IMR-90 (cell line): ENCODE measurements around the gene B3GALT6. TPM values are rescaled to one million over a fixed set of nuclear protein-coding genes. Genes with fewer than 3 reads are reported as not detected.

Source experiments
- ATAC-seq: fragments of 200-7000 bp; cut with Tn5 transposase; 2 replicates; pipeline ENCODE4 v1.9.1; 2020; ENCODE audit warnings: low read depth, mild to moderate bottlenecking, moderate library complexity
- BruUV-seq: library from RNA; stranded (reverse); fragments of 400-500 nt; replicated peaks from 2 replicates; lab custom pipeline; 2021; lab: Mats Ljungman, UMichigan
- CTCF ChIA-PET: fragments of 300-600 bp; formaldehyde crosslinking; extraction: SDS; loops from one replicate; lab custom pipeline; 2021; ENCODE audit warnings: antibody characterized with exemption; lab: Yijun Ruan, JAX
- POLR2A ChIA-PET: fragments of 300-600 bp; sonication (Branson Sonifier 250); formaldehyde crosslinking; loops from one replicate; lab custom pipeline; 2022; ENCODE audit warnings: antibody characterized with exemption; ENCODE audit not compliant: unreplicated experiment; lab: Charles Lee
- DNase-seq: peaks from one replicate; pipeline ENCODE4 v3.0.0; 2013
- H2AFZ ChIP-seq: replicated peaks from 2 replicates; pipeline ENCODE3; 2013; ENCODE audit warnings: low read length, mild to moderate bottlenecking; ENCODE audit not compliant: poor library complexity
- H2AK5ac ChIP-seq: 2 replicates; pipeline ENCODE4 v1.6.1; 2013; ENCODE audit warnings: low read depth, low read length, inconsistent platforms
- H2AK9ac ChIP-seq: replicated peaks from 2 replicates; pipeline ENCODE3; 2013; ENCODE audit warnings: mild to moderate bottlenecking, low read depth, low read length, moderate library complexity; ENCODE audit not compliant: poor library complexity
- H2BK120ac ChIP-seq: 2 replicates; pipeline ENCODE4 v1.6.1; 2013; ENCODE audit warnings: low read depth, low read length, inconsistent platforms
- H2BK15ac ChIP-seq: 3 replicates; pipeline ENCODE4 v1.6.1; 2013; ENCODE audit warnings: low read depth, low read length, inconsistent platforms
- H2BK20ac ChIP-seq: 2 replicates; pipeline ENCODE4 v1.6.1; 2013; ENCODE audit warnings: low read depth, mild to moderate bottlenecking, inconsistent platforms, low read length, moderate library complexity
- H2BK5ac ChIP-seq: 2 replicates; pipeline ENCODE4 v1.6.1; 2013; ENCODE audit warnings: mild to moderate bottlenecking, low read depth, low read length, inconsistent platforms; ENCODE audit not compliant: poor library complexity, severe bottlenecking
- H3K14ac ChIP-seq: replicated peaks from 2 replicates; pipeline ENCODE4 v1.6.1; 2013; ENCODE audit warnings: low read depth, low read length, inconsistent platforms
- H3K18ac ChIP-seq: 2 replicates; pipeline ENCODE4 v1.6.1; 2013; ENCODE audit warnings: low read depth, low read length, control low read depth
- H3K23ac ChIP-seq: 2 replicates; pipeline ENCODE4 v1.6.1; 2013; ENCODE audit warnings: low read depth, low read length, inconsistent platforms
- H3K27ac ChIP-seq: 2 replicates; pipeline ENCODE4 v1.5.1; 2013; ENCODE audit warnings: mild to moderate bottlenecking, control low read depth, low read length; ENCODE audit not compliant: insufficient read depth
- H3K27me3 ChIP-seq: 2 replicates; pipeline ENCODE4 v1.6.1; 2013; ENCODE audit warnings: low read length; ENCODE audit not compliant: control insufficient read depth, insufficient read depth
- H3K36me3 ChIP-seq: 2 replicates; pipeline ENCODE4 v1.6.1; 2013; ENCODE audit warnings: low read length, mixed read lengths; ENCODE audit not compliant: control insufficient read depth, insufficient read depth
- H3K4ac ChIP-seq: 2 replicates; pipeline ENCODE4 v1.6.1; 2013; ENCODE audit warnings: low read depth, low read length, inconsistent platforms
- H3K4me1 ChIP-seq: 2 replicates; pipeline ENCODE4 v1.6.1; 2013; ENCODE audit warnings: low read length, mixed read lengths; ENCODE audit not compliant: control insufficient read depth, insufficient read depth
- H3K4me2 ChIP-seq: 2 replicates; pipeline ENCODE4 v1.6.1; 2013; ENCODE audit warnings: low read depth, mild to moderate bottlenecking, control low read depth, low read length, moderate library complexity
- H3K4me3 ChIP-seq: 2 replicates; pipeline ENCODE4 v1.5.1; 2013; ENCODE audit warnings: low read depth, mild to moderate bottlenecking, control low read depth, low read length, moderate library complexity; ENCODE audit not compliant: insufficient read depth
- H3K56ac ChIP-seq: 2 replicates; pipeline ENCODE4 v1.6.1; 2013; ENCODE audit warnings: low read length, inconsistent platforms; ENCODE audit not compliant: insufficient read depth; ENCODE audit errors: extremely low read depth
- H3K79me1 ChIP-seq, 2 experiments: 2 replicates each; pipeline ENCODE4 v1.6.1; 2013; ENCODE audit warnings: low read length in 2 of 2, inconsistent platforms in 1 of 2, low read depth in 1 of 2
- H3K9ac ChIP-seq: 2 replicates; pipeline ENCODE4 v1.6.1; 2013; ENCODE audit warnings: low read depth, low read length, control low read depth
- H3K9me1 ChIP-seq: 2 replicates; pipeline ENCODE4 v1.6.1; 2013; ENCODE audit warnings: low read length, inconsistent platforms; ENCODE audit not compliant: insufficient read depth
- H3K9me3 ChIP-seq: 2 replicates; pipeline ENCODE4 v1.6.1; 2013; ENCODE audit warnings: low read length; ENCODE audit not compliant: control insufficient read depth, insufficient read depth
- H4K20me1 ChIP-seq: 2 replicates; pipeline ENCODE4 v1.6.1; 2013; ENCODE audit warnings: low read length, inconsistent platforms; ENCODE audit not compliant: insufficient read depth
- H4K5ac ChIP-seq: 2 replicates; pipeline ENCODE4 v1.6.1; 2013; ENCODE audit warnings: mild to moderate bottlenecking, low read depth, low read length, control low read depth
- H4K8ac ChIP-seq, 2 experiments: 2 replicates each; pipeline ENCODE4 v1.6.1; 2013; ENCODE audit warnings: low read depth in 2 of 2, low read length in 2 of 2, control low read depth in 1 of 2, inconsistent platforms in 1 of 2
- H4K91ac ChIP-seq: 2 replicates; pipeline ENCODE4 v1.6.1; 2013; ENCODE audit warnings: low read depth, low read length, inconsistent platforms; ENCODE audit not compliant: insufficient read depth
- BHLHE40 ChIP-seq: fragments of 150-350 bp; IDR thresholded peaks from 2 replicates; pipeline ENCODE4 v1.6.1; 2016; ENCODE audit warnings: mild to moderate bottlenecking, low read depth, low read length
- CEBPB ChIP-seq: IDR thresholded peaks from 2 replicates; pipeline ENCODE4 v1.6.1; 2012; ENCODE audit warnings: low read depth, low read length, improper control_type of control experiment
- CHD1 ChIP-seq: IDR thresholded peaks from 2 replicates; pipeline ENCODE4 v1.6.1; 2012; ENCODE audit warnings: low read depth, low read length, improper control_type of control experiment
- ELK1 ChIP-seq: fragments of 150-350 bp; IDR thresholded peaks from 2 replicates; pipeline ENCODE4 v1.6.1; 2016; ENCODE audit warnings: low read depth, mild to moderate bottlenecking, low read length, moderate library complexity, borderline replicate concordance
- FOS ChIP-seq: fragments of 150-350 bp; IDR thresholded peaks from 2 replicates; pipeline ENCODE4 v1.6.1; 2016; ENCODE audit warnings: low read depth, low read length
- MAFK ChIP-seq: IDR thresholded peaks from 2 replicates; pipeline ENCODE4 v1.6.1; 2012; ENCODE audit warnings: low read depth, low read length, improper control_type of control experiment
- MAZ ChIP-seq: IDR thresholded peaks from 2 replicates; pipeline ENCODE4 v1.6.1; 2012; ENCODE audit warnings: low read depth, mild to moderate bottlenecking, low read length, improper control_type of control experiment, moderate library complexity, borderline replicate concordance
- MXI1 ChIP-seq: IDR thresholded peaks from 2 replicates; pipeline ENCODE4 v1.6.1; 2012; ENCODE audit warnings: low read depth, mild to moderate bottlenecking, low read length, moderate library complexity, borderline replicate concordance
- NFE2L2 ChIP-seq: fragments of 150-350 bp; IDR thresholded peaks from 2 replicates; pipeline ENCODE4 v1.6.1; 2016; ENCODE audit warnings: low read depth, mild to moderate bottlenecking, low read length
- RCOR1 ChIP-seq: IDR thresholded peaks from 2 replicates; pipeline ENCODE4 v1.6.1; 2012; ENCODE audit warnings: mild to moderate bottlenecking, low read length, improper control_type of control experiment; ENCODE audit not compliant: insufficient replicate concordance
- SMC3 ChIP-seq: fragments of 150-350 bp; IDR thresholded peaks from 2 replicates; pipeline ENCODE4 v1.6.1; 2016; ENCODE audit warnings: low read depth, mild to moderate bottlenecking, antibody characterized with exemption, low read length, moderate library complexity
- WGBS, 2 experiments: methylation state at CpG; one replicate each; pipeline versions ENCODE4 v1.1.5 to v1.1.7; 2013; ENCODE audit warnings: missing lambda C conversion rate in 2 of 2; ENCODE audit not compliant: insufficient read length in 1 of 2; ENCODE audit errors: extremely low coverage in 2 of 2; 5-methylcytosine and 5-hydroxymethylcytosine counted together
- dilution Hi-C: fragments of 300-500 bp; cut with HindIII; formaldehyde crosslinking; loops from one replicate; pipeline ENCODE4 v1.14.3; 2018; ENCODE audit warnings: low sequenced_read_pairs; ENCODE audit not compliant: unreplicated experiment
- in situ Hi-C: fragments of 300-500 bp; cut with MboI; formaldehyde crosslinking; loops from 3 replicates; pipeline ENCODE4 v1.14.3; 2019; ENCODE audit warnings: low sequenced_read_pairs, inconsistent platforms, mixed read lengths
- intact Hi-C: fragments of 100-400 bp; cut with micrococcal nuclease; formaldehyde crosslinking; loops from 2 replicates; pipeline ENCODE4 v1.10.0; 2022
- polyA plus RNA-seq, 3 experiments: library from polyadenylated mRNA; depleted of rRNA; stranded (reverse); fragments of >200 nt; gene quantifications; 2 replicates each; pipeline ENCODE4 v1.2.3, GENCODE V29; 2012; ENCODE audit warnings: low replicate concordance in 1 of 3
- total RNA-seq: library from RNA; depleted of rRNA; stranded (reverse); fragments of >200 nt; gene quantifications from 2 replicates; pipeline ENCODE4 v1.2.3, GENCODE V29; 2012
- TF ChIP-seq, protein P1 (sequence below): conservative IDR thresholded peaks from 2 replicates; pipeline ENCODE4 v1.5.1; 2012; ENCODE audit warnings: mild to moderate bottlenecking, low read depth, low read length, improper control_type of control experiment

B3GALT6 gene
- total and polyA plus RNA-seq, 2 of the 4 experiments (the other 2 are of a cell fraction): 12.2 to 23.0 TPM

DNA sequence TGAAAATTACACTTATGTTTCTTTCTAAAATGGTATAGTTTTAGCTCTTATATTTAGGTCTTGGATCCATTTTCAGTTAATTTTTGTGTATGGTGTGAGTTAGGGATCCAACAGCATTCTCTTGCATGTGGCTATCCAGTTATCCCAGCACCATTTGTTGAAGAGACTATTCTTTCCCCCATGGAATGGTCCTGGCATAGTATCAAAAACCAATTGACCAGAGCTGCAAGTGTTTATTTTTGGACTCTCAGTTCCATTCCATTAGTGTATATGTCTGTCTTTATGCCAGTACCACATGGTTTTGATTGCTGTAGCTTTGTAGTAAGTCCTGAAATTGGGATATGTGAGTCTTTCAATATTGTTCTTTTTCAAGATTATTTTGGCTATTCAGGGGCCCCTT lies 44.1 kb upstream of the B3GALT6 start (continued):
- no peak for TF ChIP-seq CHD1
- no peak for TF ChIP-seq MAZ
- no peak for TF ChIP-seq BHLHE40
- no peak for TF ChIP-seq CEBPB
- TF ChIP-seq FOS: no peak
- no peak for TF ChIP-seq MAFK

GRCh38 chr1:1189111-1189510 lies 42.9 kb upstream of the B3GALT6 start:
- CTCF ChIA-PET: no interaction called here
- intact Hi-C loops: no loop called here
- H3K9me1 ChIP-seq: no peaks in the 10 kb centered on the region

More at GRCh38 chr1:1189111-1189510, 42.9 kb upstream of the B3GALT6 start:
- H2BK15ac ChIP-seq: no peak overlapping the region
- no peak overlapping the region for H2AFZ ChIP-seq
- ATAC-seq: no peak
- no peak overlapping the region for H3K4ac ChIP-seq
- H4K5ac ChIP-seq: no peak overlapping the region
- no peaks in the 10 kb centered on the region for H3K27me3 ChIP-seq
- no peak overlapping the region for H4K91ac ChIP-seq
- H3K9me3 ChIP-seq: no peaks in the 10 kb centered on the region; the same call in 1 of the 2 replicates
- no peak overlapping the region for H4K8ac ChIP-seq
- no peak overlapping the region for H2BK120ac ChIP-seq
- no peak overlapping the region for H2BK5ac ChIP-seq
- H3K14ac ChIP-seq: no peak overlapping the region
- no peak overlapping the region for H3K18ac ChIP-seq
- no peaks in the 10 kb centered on the region for H3K36me3 ChIP-seq
- dilution Hi-C loops (no loop called here), in situ Hi-C loops (no loop called here)
- H2AK5ac ChIP-seq: no peak overlapping the region
- H3K27ac ChIP-seq: no peak overlapping the region
- BruUV-seq: no TSS peak
- no peak overlapping the region for H3K23ac ChIP-seq
- POLR2A ChIA-PET: no interaction called here
- no peak overlapping the region for H3K4me2 ChIP-seq
- H3K9ac ChIP-seq: no peak overlapping the region
- no peak overlapping the region for H2BK20ac ChIP-seq
- no peak overlapping the region for H3K4me3 ChIP-seq
- H3K4me1 ChIP-seq: no peaks in the 10 kb centered on the region
- TF ChIP-seq, protein P1, sequence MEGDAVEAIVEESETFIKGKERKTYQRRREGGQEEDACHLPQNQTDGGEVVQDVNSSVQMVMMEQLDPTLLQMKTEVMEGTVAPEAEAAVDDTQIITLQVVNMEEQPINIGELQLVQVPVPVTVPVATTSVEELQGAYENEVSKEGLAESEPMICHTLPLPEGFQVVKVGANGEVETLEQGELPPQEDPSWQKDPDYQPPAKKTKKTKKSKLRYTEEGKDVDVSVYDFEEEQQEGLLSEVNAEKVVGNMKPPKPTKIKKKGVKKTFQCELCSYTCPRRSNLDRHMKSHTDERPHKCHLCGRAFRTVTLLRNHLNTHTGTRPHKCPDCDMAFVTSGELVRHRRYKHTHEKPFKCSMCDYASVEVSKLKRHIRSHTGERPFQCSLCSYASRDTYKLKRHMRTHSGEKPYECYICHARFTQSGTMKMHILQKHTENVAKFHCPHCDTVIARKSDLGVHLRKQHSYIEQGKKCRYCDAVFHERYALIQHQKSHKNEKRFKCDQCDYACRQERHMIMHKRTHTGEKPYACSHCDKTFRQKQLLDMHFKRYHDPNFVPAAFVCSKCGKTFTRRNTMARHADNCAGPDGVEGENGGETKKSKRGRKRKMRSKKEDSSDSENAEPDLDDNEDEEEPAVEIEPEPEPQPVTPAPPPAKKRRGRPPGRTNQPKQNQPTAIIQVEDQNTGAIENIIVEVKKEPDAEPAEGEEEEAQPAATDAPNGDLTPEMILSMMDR: no peak
- TF ChIP-seq RCOR1 (no peak), MXI1 (no peak), BHLHE40 (no peak), MAZ (no peak), SMC3 (no peak), MAFK (no peak), ELK1 (no peak), NFE2L2 (no peak)
- H4K20me1 ChIP-seq: no peaks in the 10 kb centered on the region
- no peaks in the 10 kb centered on the region for H3K79me1 ChIP-seq
- no peak overlapping the region for H2AK9ac ChIP-seq
- WGBS, 2 experiments: no CpG with 5 or more reads among the region's 5 CpGs
- DNase-seq: no peak
- H3K56ac ChIP-seq: no peak overlapping the region
